ENCODE results near the gene GALNT6.
A peak's percentile ranks its signal among the peaks of the same experiment; 100 is the strongest.

Gene GALNT6, protein sequence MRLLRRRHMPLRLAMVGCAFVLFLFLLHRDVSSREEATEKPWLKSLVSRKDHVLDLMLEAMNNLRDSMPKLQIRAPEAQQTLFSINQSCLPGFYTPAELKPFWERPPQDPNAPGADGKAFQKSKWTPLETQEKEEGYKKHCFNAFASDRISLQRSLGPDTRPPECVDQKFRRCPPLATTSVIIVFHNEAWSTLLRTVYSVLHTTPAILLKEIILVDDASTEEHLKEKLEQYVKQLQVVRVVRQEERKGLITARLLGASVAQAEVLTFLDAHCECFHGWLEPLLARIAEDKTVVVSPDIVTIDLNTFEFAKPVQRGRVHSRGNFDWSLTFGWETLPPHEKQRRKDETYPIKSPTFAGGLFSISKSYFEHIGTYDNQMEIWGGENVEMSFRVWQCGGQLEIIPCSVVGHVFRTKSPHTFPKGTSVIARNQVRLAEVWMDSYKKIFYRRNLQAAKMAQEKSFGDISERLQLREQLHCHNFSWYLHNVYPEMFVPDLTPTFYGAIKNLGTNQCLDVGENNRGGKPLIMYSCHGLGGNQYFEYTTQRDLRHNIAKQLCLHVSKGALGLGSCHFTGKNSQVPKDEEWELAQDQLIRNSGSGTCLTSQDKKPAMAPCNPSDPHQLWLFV

DNA sequence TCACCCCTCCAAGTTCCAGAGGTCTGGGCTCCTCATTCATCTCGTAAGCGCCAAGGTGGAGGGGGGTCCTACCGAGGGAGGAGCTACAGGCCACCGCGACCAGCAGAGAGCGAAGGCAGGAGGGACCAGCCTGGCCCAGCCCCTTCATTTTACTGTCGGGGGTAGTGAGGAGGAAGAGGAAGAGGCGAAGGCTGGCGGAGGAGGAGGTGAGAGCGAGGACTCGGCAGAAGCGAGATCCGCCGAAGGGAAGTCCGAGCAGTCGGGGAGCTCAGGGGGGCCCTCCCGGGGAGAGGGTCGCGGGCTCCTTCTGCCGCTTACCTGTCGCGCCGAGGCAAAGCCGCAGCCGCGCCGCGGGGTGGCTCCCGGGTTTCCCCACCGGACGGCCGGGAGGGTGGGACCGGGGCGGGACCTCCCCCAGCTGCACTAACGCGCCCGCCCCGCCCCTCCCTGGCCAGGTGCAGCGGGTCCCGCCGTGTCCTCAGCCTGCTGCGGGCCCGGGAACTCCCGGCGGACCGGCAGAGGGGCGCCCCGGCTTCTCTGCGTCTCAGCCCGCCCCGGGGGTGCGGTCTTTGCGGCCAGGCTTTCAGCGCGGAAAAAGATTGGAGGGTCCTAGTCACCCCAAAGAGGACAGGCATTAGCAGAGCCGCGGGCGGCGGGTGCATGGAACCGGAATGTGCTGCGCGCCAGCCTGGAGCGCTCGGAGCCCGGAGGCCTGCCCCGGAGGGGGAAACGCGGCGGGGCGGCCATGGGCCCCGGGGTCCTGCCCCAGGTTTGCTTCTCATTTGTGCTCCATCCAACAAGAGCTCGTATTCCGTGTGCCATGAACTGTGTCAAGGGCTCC lies at the start of gene GALNT6:
Gene GALNT6 (minus strand): TSS at position 124 of the 841 bp plus-strand sequence. CDS start 11,625 bp downstream, outside the sequence.
- TF ChIP-seq, protein P1, sequence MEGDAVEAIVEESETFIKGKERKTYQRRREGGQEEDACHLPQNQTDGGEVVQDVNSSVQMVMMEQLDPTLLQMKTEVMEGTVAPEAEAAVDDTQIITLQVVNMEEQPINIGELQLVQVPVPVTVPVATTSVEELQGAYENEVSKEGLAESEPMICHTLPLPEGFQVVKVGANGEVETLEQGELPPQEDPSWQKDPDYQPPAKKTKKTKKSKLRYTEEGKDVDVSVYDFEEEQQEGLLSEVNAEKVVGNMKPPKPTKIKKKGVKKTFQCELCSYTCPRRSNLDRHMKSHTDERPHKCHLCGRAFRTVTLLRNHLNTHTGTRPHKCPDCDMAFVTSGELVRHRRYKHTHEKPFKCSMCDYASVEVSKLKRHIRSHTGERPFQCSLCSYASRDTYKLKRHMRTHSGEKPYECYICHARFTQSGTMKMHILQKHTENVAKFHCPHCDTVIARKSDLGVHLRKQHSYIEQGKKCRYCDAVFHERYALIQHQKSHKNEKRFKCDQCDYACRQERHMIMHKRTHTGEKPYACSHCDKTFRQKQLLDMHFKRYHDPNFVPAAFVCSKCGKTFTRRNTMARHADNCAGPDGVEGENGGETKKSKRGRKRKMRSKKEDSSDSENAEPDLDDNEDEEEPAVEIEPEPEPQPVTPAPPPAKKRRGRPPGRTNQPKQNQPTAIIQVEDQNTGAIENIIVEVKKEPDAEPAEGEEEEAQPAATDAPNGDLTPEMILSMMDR (IDR thresholded peaks at IDR 0.05; ENCODE audit: extremely low read depth, missing control alignments): no peak
- DNase-seq (ENCODE audit: low spot score): peak; percentile 90

DNA sequence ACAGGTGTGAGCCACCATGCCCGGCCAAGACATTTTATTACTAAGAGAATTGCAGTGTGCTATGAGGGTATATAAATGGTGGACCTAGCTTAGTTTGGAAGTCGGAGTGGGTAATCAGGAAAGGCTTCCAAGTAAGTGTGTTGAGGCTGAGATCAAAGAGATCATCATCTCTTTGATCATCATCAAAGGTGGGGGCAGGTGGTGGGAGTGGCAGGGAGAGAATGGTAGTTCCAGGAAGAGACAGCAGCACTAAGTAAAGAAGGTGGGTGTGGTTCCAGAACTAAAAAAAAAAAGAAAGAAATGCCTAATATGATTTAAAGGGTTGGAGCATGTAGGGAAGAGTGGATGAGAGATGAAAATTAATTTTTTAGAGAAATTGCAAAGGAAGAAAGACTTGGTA lies 48.1 kb upstream of the GALNT6 start:
- TF ChIP-seq, protein P1 (IDR thresholded peaks at IDR 0.05; ENCODE audit: extremely low read depth, missing control alignments): no peak
- no peak for DNase-seq (ENCODE audit: low spot score)

DNA sequence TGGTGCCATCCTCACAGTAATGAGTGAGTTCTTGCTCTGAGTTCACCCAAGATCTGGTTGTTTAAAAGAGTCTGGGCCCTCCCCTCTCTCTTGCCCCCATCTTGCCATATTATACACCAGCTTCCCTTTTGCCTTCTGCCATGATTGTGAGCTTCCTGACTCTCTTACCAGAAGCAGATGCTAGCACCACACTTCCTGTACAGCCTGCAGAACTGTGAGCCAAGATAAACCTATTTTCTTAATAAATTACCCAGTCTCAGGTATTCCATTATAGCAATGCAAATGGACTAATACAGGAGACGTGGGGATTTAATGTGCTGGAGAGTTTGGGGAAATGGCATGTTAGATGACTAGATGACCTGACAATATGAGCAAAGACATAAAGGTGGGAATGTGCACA lies 46.2 kb upstream of the GALNT6 start:
- TF ChIP-seq, protein P1 (IDR thresholded peaks at IDR 0.05; ENCODE audit: extremely low read depth, missing control alignments): no peak
- DNase-seq (ENCODE audit: low spot score): no peak

DNA sequence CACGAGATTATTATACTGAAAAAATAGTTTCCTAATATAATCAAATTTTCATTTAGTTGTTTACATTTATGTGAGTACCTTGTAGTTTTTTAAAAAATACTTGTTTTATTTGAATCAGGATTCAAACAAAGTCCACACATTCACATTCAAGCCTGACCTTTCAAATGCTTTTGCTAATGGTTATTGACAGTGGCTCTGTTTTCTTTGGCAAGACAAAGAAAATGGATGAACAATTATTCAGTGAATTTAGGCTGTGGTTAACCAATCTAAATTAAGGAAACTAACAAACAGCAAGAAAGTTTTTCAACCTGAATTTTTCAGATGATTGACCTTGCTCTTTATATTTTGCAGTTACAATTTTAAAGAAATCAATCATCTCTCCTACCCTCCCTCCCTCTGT lies 43.1 kb upstream of the GALNT6 start:
- TF ChIP-seq, protein P1 (IDR thresholded peaks at IDR 0.05; ENCODE audit: extremely low read depth, missing control alignments): no peak
- DNase-seq (ENCODE audit: low spot score): no peak

DNA sequence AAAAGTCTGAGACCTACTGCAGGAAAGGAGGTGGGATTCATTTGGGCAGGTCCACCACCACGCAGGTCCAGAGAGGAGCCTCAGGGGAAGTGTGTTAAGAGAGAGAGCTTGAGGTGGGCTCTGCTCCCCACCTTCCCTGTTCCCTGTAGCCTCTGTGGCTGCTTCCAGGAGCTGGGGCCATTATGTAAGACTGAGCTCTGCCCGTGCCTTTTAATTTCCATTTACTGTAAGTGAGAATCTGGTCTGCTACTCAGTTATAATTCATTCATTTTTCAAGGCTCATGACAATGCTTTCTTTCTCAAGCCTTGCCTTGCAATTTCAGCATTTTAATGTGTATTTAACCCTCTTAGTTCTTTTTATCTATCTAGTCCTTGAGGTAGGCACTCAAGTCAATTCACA lies 41.7 kb upstream of the GALNT6 start:
- TF ChIP-seq, protein P1 (IDR thresholded peaks at IDR 0.05; ENCODE audit: extremely low read depth, missing control alignments): no peak

DNA sequence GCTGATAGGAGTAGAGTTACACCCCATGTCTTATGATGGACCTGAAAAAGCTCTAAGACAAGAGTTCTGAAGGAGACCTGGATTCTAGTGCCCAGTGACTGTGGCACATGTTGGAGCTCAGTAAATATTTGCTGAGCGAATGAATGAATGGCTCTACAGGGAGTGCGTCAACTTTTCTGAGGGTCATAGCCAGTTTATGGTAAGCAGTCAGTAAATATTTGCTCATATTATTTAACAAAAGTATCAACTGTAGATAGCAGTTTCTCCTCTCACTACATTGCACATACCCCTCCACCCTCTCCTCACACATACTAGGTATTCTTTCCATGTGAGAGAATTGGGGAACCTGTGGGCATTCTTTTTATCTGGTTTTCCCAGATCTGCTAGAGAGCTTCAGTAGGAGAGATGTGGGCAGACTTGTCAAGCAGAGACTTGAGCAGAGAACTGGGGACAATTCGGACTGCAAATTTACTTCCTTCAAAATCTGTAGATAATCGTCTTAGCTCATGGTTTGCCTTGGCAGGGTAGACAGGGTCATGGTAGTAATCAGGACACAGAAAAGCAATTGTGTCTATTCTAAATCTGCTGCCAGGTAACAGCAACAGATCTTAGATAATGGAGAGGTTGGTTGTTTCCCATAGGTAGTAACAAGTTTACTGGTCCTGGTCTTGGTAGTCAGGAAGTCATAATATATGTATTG lies 39.1 kb upstream of the GALNT6 start:
- TF ChIP-seq, protein P1 (IDR thresholded peaks at IDR 0.05; ENCODE audit: extremely low read depth, missing control alignments): no peak
- DNase-seq (ENCODE audit: low spot score): no peak

More for the DNA sequence above, 41.7 kb upstream of the GALNT6 start:
- no peak for DNase-seq (ENCODE audit: low spot score)
